ENCODE data around the gene GALNT6. TPM values are rescaled to one million over a fixed set of nuclear protein-coding genes. Genes with fewer than 3 reads are reported as not detected.

The GALNT6 gene
- total RNA-seq, 1 donor from 2014 or later = 35.0 TPM

- Histone ChIP-seq H3K27me3 (ENCODE audit: control insufficient read depth, insufficient read depth, low read length) (no peaks in the 10 kb centered on the region), H3K4me3 (ENCODE audit: low read depth, low read length) (no peak overlapping the region), H3K36me3 (ENCODE audit: control insufficient read depth, insufficient read depth, low read length) (no peaks in the 10 kb centered on the region)
- DNase-seq (ENCODE audit: low read depth) = no peak
- no peak for TF ChIP-seq CTCF (IDR thresholded peaks at IDR 0.05; ENCODE audit: insufficient read depth, low read length, poor library complexity, severe bottlenecking)
Observed at GRCh38 chr12:51378749-51379148, 12.5 kb downstream of the GALNT6 start.

GRCh38 chr12:51377099-51377984 lies 13.9 kb downstream of the GALNT6 start:
- no peak overlapping the region for H3K4me3 ChIP-seq (ENCODE audit: low read depth, low read length)

GRCh38 chr12:51374856-51375255 lies 16.4 kb downstream of the GALNT6 start:
- Histone ChIP-seq H3K4me3 (ENCODE audit: low read depth, low read length) (no peak overlapping the region), H3K36me3 (ENCODE audit: control insufficient read depth, insufficient read depth, low read length) (no peaks in the 10 kb centered on the region), H3K27me3 (ENCODE audit: control insufficient read depth, insufficient read depth, low read length) (no peaks in the 10 kb centered on the region)
- no peak for TF ChIP-seq CTCF (IDR thresholded peaks at IDR 0.05; ENCODE audit: insufficient read depth, low read length, poor library complexity, severe bottlenecking)
- no peak for DNase-seq (ENCODE audit: low read depth)

More at GRCh38 chr12:51377099-51377984, 13.9 kb downstream of the GALNT6 start:
- no peaks in the 10 kb centered on the region for H3K27me3 ChIP-seq (ENCODE audit: control insufficient read depth, insufficient read depth, low read length)
- DNase-seq (ENCODE audit: low read depth) = no peak
- no peaks in the 10 kb centered on the region for H3K36me3 ChIP-seq (ENCODE audit: control insufficient read depth, insufficient read depth, low read length)
- TF ChIP-seq CTCF (IDR thresholded peaks at IDR 0.05; ENCODE audit: insufficient read depth, low read length, poor library complexity, severe bottlenecking) = no peak

- H3K4me3 ChIP-seq (ENCODE audit: low read depth, low read length) = no peak overlapping the region
- no peaks in the 10 kb centered on the region for H3K27me3 ChIP-seq (ENCODE audit: control insufficient read depth, insufficient read depth, low read length)
- no peaks in the 10 kb centered on the region for H3K36me3 ChIP-seq (ENCODE audit: control insufficient read depth, insufficient read depth, low read length)
- no peak for DNase-seq (ENCODE audit: low read depth)
- no peak for TF ChIP-seq CTCF (IDR thresholded peaks at IDR 0.05; ENCODE audit: insufficient read depth, low read length, poor library complexity, severe bottlenecking)
Observed at GRCh38 chr12:51374361-51374760, 16.8 kb downstream of the GALNT6 start.

- TF ChIP-seq CTCF (IDR thresholded peaks at IDR 0.05; ENCODE audit: insufficient read depth, low read length, poor library complexity, severe bottlenecking) = no peak
- H3K36me3 ChIP-seq (ENCODE audit: control insufficient read depth, insufficient read depth, low read length) = no peaks in the 10 kb centered on the region
- no peak for DNase-seq (ENCODE audit: low read depth)
Observed at GRCh38 chr12:51373187-51373586, 18.0 kb downstream of the GALNT6 start.

More at GRCh38 chr12:51373187-51373586, 18.0 kb downstream of the GALNT6 start:
- Histone ChIP-seq H3K4me3 (ENCODE audit: low read depth, low read length) (no peak overlapping the region), H3K27me3 (ENCODE audit: control insufficient read depth, insufficient read depth, low read length) (no peaks in the 10 kb centered on the region)

Data from kidney epithelial cell (primary cell).